GM12878 (cell line): ENCODE measurements around the gene B4GALNT2. TPM values are rescaled to one million over a fixed set of nuclear protein-coding genes. Genes with fewer than 3 reads are reported as not detected.

Experiments used
- ATAC-seq: fragments of 200-7000 bp; cut with Tn5 transposase; 3 replicates; pipeline ENCODE4 v1.9.1; 2020; ENCODE audit warnings: mild to moderate bottlenecking, moderate library complexity
- BruUV-seq: library from RNA; stranded (reverse); fragments of 400-500 nt; replicated peaks from 2 replicates; lab custom pipeline; 2021; lab: Mats Ljungman, UMichigan
- CTCF ChIA-PET: fragments of 300-600 bp; sonication (Branson Sonifier 250); formaldehyde crosslinking; extraction: SDS; loops from one replicate; lab custom pipeline; 2021; ENCODE audit warnings: inconsistent platforms; lab: Yijun Ruan, JAX
- POLR2A ChIA-PET: fragments of 350-600 bp; formaldehyde crosslinking; extraction: SDS; loops from one replicate; lab custom pipeline; 2021; ENCODE audit warnings: inconsistent platforms; lab: Charles Lee
- RAD21 ChIA-PET: fragments of 300-600 bp; sonication (Branson Sonifier 250); formaldehyde crosslinking; loops from one replicate; lab custom pipeline; 2023; ENCODE audit warnings: antibody characterized with exemption; ENCODE audit not compliant: unreplicated experiment; lab: Charles Lee
- SMC1A ChIA-PET: fragments of 300-600 bp; sonication (Branson Sonifier 250); formaldehyde crosslinking; loops from one replicate; lab custom pipeline; 2023; ENCODE audit not compliant: unreplicated experiment, uncharacterized antibody; lab: Charles Lee
- DNase-seq: peaks from one replicate; pipeline ENCODE4 v3.0.0-alpha.2; 2011; ENCODE audit warnings: low read depth, low spot score
- FAIRE-seq: peaks from 3 replicates; lab custom pipeline; 2011; peaks lifted over from hg19 to GRCh38; lab: Jason Lieb, UNC
- H2AFZ ChIP-seq: 2 replicates; pipeline ENCODE4 v1.6.0; 2011; ENCODE audit warnings: low read depth, low read length, control low read depth; ENCODE audit not compliant: control insufficient read depth
- H3K27ac ChIP-seq: 2 replicates; pipeline ENCODE4 v1.5.1; 2011; ENCODE audit warnings: control low read depth; ENCODE audit not compliant: control insufficient read depth, insufficient read depth
- H3K27me3 ChIP-seq, 2 experiments: replicated peaks in 1 of 2; 2 replicates each; pipeline versions ENCODE4 v1.6.0 to v1.6.1; 2011; ENCODE audit warnings: low read length in 1 of 2; ENCODE audit not compliant: control insufficient read depth in 2 of 2, insufficient read depth in 2 of 2
- H3K36me3 ChIP-seq, 2 experiments: 2 replicates each; pipeline ENCODE4 v1.5.1; 2011; ENCODE audit warnings: low read length in 1 of 2; ENCODE audit not compliant: control insufficient read depth in 2 of 2, insufficient read depth in 2 of 2
- H3K4me1 ChIP-seq: 2 replicates; pipeline ENCODE4 v1.6.1; 2011; ENCODE audit warnings: mild to moderate bottlenecking, low read length, moderate library complexity, mixed read lengths; ENCODE audit not compliant: control insufficient read depth, insufficient read depth
- H3K4me2 ChIP-seq: 2 replicates; pipeline ENCODE4 v1.6.0; 2011; ENCODE audit warnings: control low read depth; ENCODE audit not compliant: control insufficient read depth, insufficient read depth
- H3K4me3 ChIP-seq: fragments of 200-600 bp; sonication (generic); 2 replicates; pipeline ENCODE4 v1.5.1; 2016
- H3K79me2 ChIP-seq: 2 replicates; pipeline ENCODE4 v1.6.0; 2011; ENCODE audit warnings: low read length; ENCODE audit not compliant: control insufficient read depth, insufficient read depth
- H3K9ac ChIP-seq: 2 replicates; pipeline ENCODE4 v1.8.0; 2011; ENCODE audit warnings: low read length, control low read depth, mixed read lengths; ENCODE audit not compliant: control insufficient read depth, insufficient read depth
- H3K9me3 ChIP-seq: replicated peaks from 3 replicates; pipeline ENCODE4 v1.5.1; 2011; ENCODE audit warnings: mild to moderate bottlenecking, low read length; ENCODE audit not compliant: control insufficient read depth, insufficient read depth
- H4K20me1 ChIP-seq: 2 replicates; pipeline ENCODE4 v1.6.0; 2011; ENCODE audit not compliant: control insufficient read depth, insufficient read depth
- ATF3 ChIP-seq: IDR thresholded peaks from 2 replicates; pipeline ENCODE4 v1.6.1; 2011; ENCODE audit warnings: low read depth, mild to moderate bottlenecking, low read length, moderate library complexity, borderline replicate concordance; ENCODE audit errors: extremely low read depth
- CHD1 ChIP-seq: IDR thresholded peaks from 2 replicates; pipeline ENCODE4 v1.6.1; 2012; ENCODE audit warnings: low read depth, low read length, improper control_type of control experiment
- ESRRA ChIP-seq: IDR thresholded peaks from 2 replicates; pipeline ENCODE4 v1.6.1; 2012; ENCODE audit warnings: mild to moderate bottlenecking, low read length, improper control_type of control experiment
- JUND ChIP-seq: IDR thresholded peaks from 2 replicates; pipeline ENCODE4 v1.6.1; 2012; ENCODE audit warnings: low read depth, mild to moderate bottlenecking, low read length, improper control_type of control experiment, moderate library complexity
- MTA2 ChIP-seq: fragments of 450-650 bp; IDR thresholded peaks from 2 replicates; pipeline ENCODE4 v1.6.1; 2016; ENCODE audit warnings: low read depth, mild to moderate bottlenecking, moderate library complexity
- MXI1 ChIP-seq: fragments of 150-350 bp; IDR thresholded peaks from 2 replicates; pipeline ENCODE4 v1.6.1; 2011; ENCODE audit warnings: low read depth, mild to moderate bottlenecking, inconsistent platforms, low read length, improper control_type of control experiment
- NFXL1 ChIP-seq: fragments of 450-650 bp; IDR thresholded peaks from 2 replicates; pipeline ENCODE4 v1.6.1; 2017; ENCODE audit warnings: antibody characterized with exemption, mild to moderate bottlenecking, borderline replicate concordance
- RAD51 ChIP-seq: fragments of 450-650 bp; IDR thresholded peaks from 2 replicates; pipeline ENCODE4 v1.6.1; 2016; ENCODE audit warnings: moderate library complexity, mild to moderate bottlenecking, inconsistent platforms
- RB1 ChIP-seq: fragments of 450-650 bp; formaldehyde crosslinking; IDR thresholded peaks from 2 replicates; pipeline ENCODE4 v1.6.1; 2017; ENCODE audit warnings: mild to moderate bottlenecking, borderline replicate concordance
- USF1 ChIP-seq: IDR thresholded peaks from 2 replicates; pipeline ENCODE4 v1.6.1; 2011; ENCODE audit warnings: borderline replicate concordance, low read depth, mild to moderate bottlenecking, moderate library complexity, mixed read lengths, low read length; ENCODE audit not compliant: insufficient read depth; ENCODE audit errors: extremely low read length
- WGBS: methylation state at CpG from one replicate; pipeline ENCODE4 v1.1.6; 2016; ENCODE audit warnings: low lambda C conversion rate; ENCODE audit not compliant: insufficient replicate concordance, insufficient coverage; ENCODE audit errors: missing lambda C conversion rate; 5-methylcytosine and 5-hydroxymethylcytosine counted together
- in situ Hi-C: fragments of 300-500 bp; cut with MboI; formaldehyde crosslinking; loops from 9 replicates; pipeline ENCODE4 v1.14.3; 2018; ENCODE audit warnings: mixed read lengths
- intact Hi-C: fragments of 100-400 bp; cut with micrococcal nuclease; formaldehyde crosslinking; loops from one replicate; pipeline ENCODE4 v1.14.2; 2022; ENCODE audit not compliant: unreplicated experiment
- polyA plus RNA-seq, 11 experiments: library from polyadenylated mRNA; depleted of rRNA in 4 of 11; unstranded in 6 of 11; stranded (reverse) in 5 of 11; fragments of >200 nt; fragmentation: Nextera tagmentation in 4 of 11; fragmentation: Illumina TruSeq in 1 of 11; extraction: Ambion mirVana in 4 of 11; extraction: Trizol in 1 of 11; gene quantifications; 1 replicate in 1 of 11; 2 replicates in 10 of 11; pipeline versions ENCODE4 v1.2.1 to v1.2.3, GENCODE V29; 2011 to 2016; ENCODE audit warnings: inconsistent platforms in 2 of 11, missing spikeins in 2 of 11, low read depth in 1 of 11
- total RNA-seq, 4 experiments: library from RNA; depleted of rRNA in 3 of 4; stranded (reverse); fragments of >200 nt in 3 of 4; fragmentation: Illumina TruSeq in 1 of 4; extraction: Trizol in 1 of 4; gene quantifications; 2 replicates each; pipeline versions ENCODE4 v1.2.1 to v1.2.3, GENCODE V29; 2013 to 2021
- TF ChIP-seq, protein P1 (sequence below): IDR thresholded peaks from 2 replicates; pipeline ENCODE4 v1.6.1; 2012; ENCODE audit warnings: improper control_type of control experiment, low read depth, low read length; ENCODE audit not compliant: insufficient replicate concordance
- TF ChIP-seq, protein P2 (sequence below): fragments of 450-650 bp; IDR thresholded peaks from 2 replicates; pipeline ENCODE4 v1.6.1; 2018; ENCODE audit warnings: borderline replicate concordance, mild to moderate bottlenecking; ENCODE audit not compliant: partially characterized antibody

Gene B4GALNT2
- total and polyA plus RNA-seq, 10 of the 15 experiments (the other 5 are each of a cell fraction or from before 2014, with no cell fraction given) = not detected

DNA sequence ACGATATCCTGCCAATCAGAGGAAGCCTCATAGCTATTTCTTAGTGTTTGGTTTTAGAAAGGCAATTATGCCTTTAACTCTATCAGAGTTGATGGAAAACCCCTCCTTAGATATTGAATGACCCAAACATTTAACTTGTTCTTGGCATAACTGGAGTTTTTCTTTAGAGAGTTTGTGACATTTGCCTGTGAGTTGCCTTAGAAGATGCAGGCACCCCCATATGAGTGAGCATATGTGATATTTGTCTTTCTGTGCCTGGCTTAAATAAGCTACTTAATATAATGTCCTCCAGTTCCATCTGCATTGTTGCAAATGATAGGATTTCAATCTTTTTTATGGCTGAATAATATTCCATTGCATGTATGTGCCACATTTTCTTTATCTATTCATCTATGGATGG lies 19.6 kb upstream of the B4GALNT2 start (continued):
- TF ChIP-seq USF1 (no peak), MTA2 (no peak), ESRRA (no peak)

DNA sequence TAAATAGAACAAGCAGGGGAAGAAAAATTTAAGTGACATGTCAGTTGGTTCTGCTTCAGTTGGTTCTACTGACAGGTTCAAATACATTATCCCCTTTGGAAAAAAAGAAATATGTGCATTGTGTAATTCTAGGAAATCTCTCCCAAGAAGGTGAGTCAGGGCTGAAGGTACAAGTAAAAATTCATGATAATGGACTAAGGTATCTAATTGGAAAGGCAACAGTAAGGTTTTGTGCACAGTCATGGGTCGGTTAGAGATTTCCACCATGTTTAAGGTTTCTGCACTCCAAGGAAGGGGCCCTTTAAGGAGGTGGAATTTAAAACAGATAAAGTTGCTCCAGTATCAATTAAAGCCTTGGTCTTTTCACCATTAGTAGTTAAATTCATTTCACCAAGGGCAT lies 17.9 kb upstream of the B4GALNT2 start:
- H2AFZ ChIP-seq = no peak overlapping the region
- SMC1A ChIA-PET = no interaction called here
- H3K4me1 ChIP-seq = no peaks in the 10 kb centered on the region
- H3K9me3 ChIP-seq = no peaks in the 10 kb centered on the region
- RAD21 ChIA-PET = no interaction called here
- DNase-seq (no peak), FAIRE-seq (no peak), ATAC-seq (no peak)
- no peaks in the 10 kb centered on the region for H3K79me2 ChIP-seq
- CTCF ChIA-PET = interaction anchor here (0.8 to 1.3 kb wide), 2 partner anchors 9 to 79 kb away, joined by 3 to 5 read pairs; no protein-coding TSS in a partner anchor
- no peaks in the 10 kb centered on the region; a peak in 2 of 4 replicates for H3K27me3 ChIP-seq
- H3K27ac ChIP-seq = no peak overlapping the region
- no peaks in the 10 kb centered on the region for H3K36me3 ChIP-seq
- H3K9ac ChIP-seq = no peak overlapping the region
- BruUV-seq = no TSS peak
- no peak overlapping the region for H3K4me2 ChIP-seq
- in situ Hi-C loops (no loop called here), intact Hi-C loops (no loop called here)
- no peaks in the 10 kb centered on the region for H4K20me1 ChIP-seq
- POLR2A ChIA-PET = interaction anchor here (0.6 kb wide), 1 partner anchor 10 kb away, joined by 5 read pairs; no protein-coding TSS in a partner anchor
- no peak overlapping the region for H3K4me3 ChIP-seq
- 58% methylated on average over 1 of the region's 1 CpG for WGBS
- no peak for TF ChIP-seq NFXL1
- TF ChIP-seq, protein P1, sequence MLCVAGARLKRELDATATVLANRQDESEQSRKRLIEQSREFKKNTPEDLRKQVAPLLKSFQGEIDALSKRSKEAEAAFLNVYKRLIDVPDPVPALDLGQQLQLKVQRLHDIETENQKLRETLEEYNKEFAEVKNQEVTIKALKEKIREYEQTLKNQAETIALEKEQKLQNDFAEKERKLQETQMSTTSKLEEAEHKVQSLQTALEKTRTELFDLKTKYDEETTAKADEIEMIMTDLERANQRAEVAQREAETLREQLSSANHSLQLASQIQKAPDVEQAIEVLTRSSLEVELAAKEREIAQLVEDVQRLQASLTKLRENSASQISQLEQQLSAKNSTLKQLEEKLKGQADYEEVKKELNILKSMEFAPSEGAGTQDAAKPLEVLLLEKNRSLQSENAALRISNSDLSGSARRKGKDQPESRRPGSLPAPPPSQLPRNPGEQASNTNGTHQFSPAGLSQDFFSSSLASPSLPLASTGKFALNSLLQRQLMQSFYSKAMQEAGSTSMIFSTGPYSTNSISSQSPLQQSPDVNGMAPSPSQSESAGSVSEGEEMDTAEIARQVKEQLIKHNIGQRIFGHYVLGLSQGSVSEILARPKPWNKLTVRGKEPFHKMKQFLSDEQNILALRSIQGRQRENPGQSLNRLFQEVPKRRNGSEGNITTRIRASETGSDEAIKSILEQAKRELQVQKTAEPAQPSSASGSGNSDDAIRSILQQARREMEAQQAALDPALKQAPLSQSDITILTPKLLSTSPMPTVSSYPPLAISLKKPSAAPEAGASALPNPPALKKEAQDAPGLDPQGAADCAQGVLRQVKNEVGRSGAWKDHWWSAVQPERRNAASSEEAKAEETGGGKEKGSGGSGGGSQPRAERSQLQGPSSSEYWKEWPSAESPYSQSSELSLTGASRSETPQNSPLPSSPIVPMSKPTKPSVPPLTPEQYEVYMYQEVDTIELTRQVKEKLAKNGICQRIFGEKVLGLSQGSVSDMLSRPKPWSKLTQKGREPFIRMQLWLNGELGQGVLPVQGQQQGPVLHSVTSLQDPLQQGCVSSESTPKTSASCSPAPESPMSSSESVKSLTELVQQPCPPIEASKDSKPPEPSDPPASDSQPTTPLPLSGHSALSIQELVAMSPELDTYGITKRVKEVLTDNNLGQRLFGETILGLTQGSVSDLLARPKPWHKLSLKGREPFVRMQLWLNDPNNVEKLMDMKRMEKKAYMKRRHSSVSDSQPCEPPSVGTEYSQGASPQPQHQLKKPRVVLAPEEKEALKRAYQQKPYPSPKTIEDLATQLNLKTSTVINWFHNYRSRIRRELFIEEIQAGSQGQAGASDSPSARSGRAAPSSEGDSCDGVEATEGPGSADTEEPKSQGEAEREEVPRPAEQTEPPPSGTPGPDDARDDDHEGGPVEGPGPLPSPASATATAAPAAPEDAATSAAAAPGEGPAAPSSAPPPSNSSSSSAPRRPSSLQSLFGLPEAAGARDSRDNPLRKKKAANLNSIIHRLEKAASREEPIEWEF = no peak
- no peak for TF ChIP-seq JUND
- TF ChIP-seq, protein P2, sequence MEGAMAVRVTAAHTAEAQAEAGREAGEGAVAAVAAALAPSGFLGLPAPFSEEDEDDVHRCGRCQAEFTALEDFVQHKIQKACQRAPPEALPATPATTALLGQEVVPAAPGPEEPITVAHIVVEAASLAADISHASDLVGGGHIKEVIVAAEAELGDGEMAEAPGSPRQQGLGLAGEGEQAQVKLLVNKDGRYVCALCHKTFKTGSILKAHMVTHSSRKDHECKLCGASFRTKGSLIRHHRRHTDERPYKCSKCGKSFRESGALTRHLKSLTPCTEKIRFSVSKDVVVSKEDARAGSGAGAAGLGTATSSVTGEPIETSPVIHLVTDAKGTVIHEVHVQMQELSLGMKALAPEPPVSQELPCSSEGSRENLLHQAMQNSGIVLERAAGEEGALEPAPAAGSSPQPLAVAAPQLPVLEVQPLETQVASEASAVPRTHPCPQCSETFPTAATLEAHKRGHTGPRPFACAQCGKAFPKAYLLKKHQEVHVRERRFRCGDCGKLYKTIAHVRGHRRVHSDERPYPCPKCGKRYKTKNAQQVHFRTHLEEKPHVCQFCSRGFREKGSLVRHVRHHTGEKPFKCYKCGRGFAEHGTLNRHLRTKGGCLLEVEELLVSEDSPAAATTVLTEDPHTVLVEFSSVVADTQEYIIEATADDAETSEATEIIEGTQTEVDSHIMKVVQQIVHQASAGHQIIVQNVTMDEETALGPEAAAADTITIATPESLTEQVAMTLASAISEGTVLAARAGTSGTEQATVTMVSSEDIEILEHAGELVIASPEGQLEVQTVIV = no peak
- TF ChIP-seq MXI1 = no peak
- TF ChIP-seq RB1 = no peak
- no peak for TF ChIP-seq RAD51
- no peak for TF ChIP-seq CHD1
- TF ChIP-seq ATF3 = no peak
